Effector memory CD4-positive, alpha-beta T cell (primary cell): Measurements from ENCODE around the gene DGCR2.
"Not testable (repeated sequence)": the region's sequence is repeated elsewhere in the genome, so short reads cannot be mapped to it uniquely, and the experiment has no call there.

Experiments
- DNase-seq, 3 donors: peaks; one replicate each; pipeline ENCODE4 v3.0.0-alpha.2; 2020
- H3K27ac ChIP-seq: 2 replicates; pipeline ENCODE4 v1.7.0; 2013; ENCODE audit warnings: mild to moderate bottlenecking, low read length, moderate library complexity; ENCODE audit not compliant: insufficient read depth, poor library complexity, severe bottlenecking
- H3K27me3 ChIP-seq: replicated peaks from 2 replicates; pipeline ENCODE4 v1.7.0; 2013; ENCODE audit warnings: mild to moderate bottlenecking, low read length; ENCODE audit not compliant: insufficient read depth, control insufficient read depth, poor library complexity, severe bottlenecking
- H3K36me3 ChIP-seq: 2 replicates; pipeline ENCODE4 v1.7.0; 2013; ENCODE audit warnings: mild to moderate bottlenecking, low read length, moderate library complexity; ENCODE audit not compliant: control insufficient read depth, insufficient read depth
- H3K4me1 ChIP-seq: 2 replicates; pipeline ENCODE4 v1.7.0; 2013; ENCODE audit warnings: low read length, mild to moderate bottlenecking; ENCODE audit not compliant: control insufficient read depth, insufficient read depth, poor library complexity, severe bottlenecking
- H3K4me3 ChIP-seq: 2 replicates; pipeline ENCODE4 v1.7.0; 2013; ENCODE audit warnings: low read length, low read depth, mild to moderate bottlenecking; ENCODE audit not compliant: insufficient read depth, poor library complexity, severe bottlenecking
- H3K9me3 ChIP-seq: 2 replicates; pipeline ENCODE4 v1.7.0; 2013; ENCODE audit warnings: mild to moderate bottlenecking, low read length, moderate library complexity; ENCODE audit not compliant: control insufficient read depth

DGCR2 gene

DNA sequence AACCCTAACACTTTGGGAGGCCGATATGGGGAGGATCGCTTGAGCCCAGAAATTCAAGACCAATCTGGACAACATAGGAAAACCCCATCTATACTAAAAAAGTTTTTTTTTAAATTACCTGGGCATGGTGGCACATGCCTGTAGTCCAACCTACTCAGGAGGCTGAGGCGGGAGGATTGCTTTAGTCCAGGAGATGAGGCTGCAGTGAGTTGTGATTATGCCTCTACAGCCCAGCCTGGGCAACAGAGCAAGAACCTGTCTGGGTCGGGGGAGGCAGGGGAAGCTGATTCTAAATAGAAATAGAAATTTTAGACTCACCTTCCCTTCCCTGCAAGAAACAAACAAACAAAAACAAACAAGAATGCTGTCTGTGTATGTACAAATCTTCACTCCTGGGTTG, 133.3 kb downstream of the DGCR2 start:
- no peak for DNase-seq

GRCh38 chr22:18987765-18988164, 134.4 kb downstream of the DGCR2 start:
- H3K4me3 ChIP-seq: no peak overlapping the region
- no peaks in the 10 kb centered on the region for H3K9me3 ChIP-seq
- H3K36me3 ChIP-seq: no peaks in the 10 kb centered on the region
- no peaks in the 10 kb centered on the region for H3K4me1 ChIP-seq
- no peaks in the 10 kb centered on the region for H3K27me3 ChIP-seq
- DNase-seq: no peak
- H3K27ac ChIP-seq: no peak overlapping the region

More for the DNA sequence above, 133.3 kb downstream of the DGCR2 start:
- Histone ChIP-seq H3K27me3 (peaks cover 3% of the 10 kb centered on the region), H3K9me3 (no peaks in the 10 kb centered on the region), H3K4me3 (no peak overlapping the region), H3K36me3 (no peaks in the 10 kb centered on the region), H3K4me1 (no peaks in the 10 kb centered on the region), H3K27ac (no peak overlapping the region)

DNA sequence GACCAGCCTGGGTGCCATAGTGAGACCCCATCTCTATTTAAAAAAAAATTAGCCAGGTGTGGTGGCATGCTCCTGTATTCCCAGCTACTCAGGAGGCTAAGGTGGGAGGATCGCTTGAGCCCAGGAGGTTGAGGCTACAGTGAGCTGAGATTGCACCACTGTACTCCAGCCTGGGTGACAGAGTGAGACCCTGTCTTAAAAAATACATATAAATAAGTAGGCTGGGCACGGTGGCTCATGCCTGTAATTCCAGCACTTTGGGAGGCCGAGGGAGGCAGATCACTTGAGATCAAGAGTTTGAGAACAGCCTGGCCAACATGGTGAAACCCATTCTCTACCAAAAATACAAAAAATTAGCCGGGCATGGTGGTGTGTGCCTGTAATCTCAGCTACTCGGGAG, 135.1 kb downstream of the DGCR2 start:
- H3K9me3 ChIP-seq, H3K36me3 ChIP-seq, DNase-seq, H3K4me3 ChIP-seq, H3K4me1 ChIP-seq, H3K27me3 ChIP-seq, H3K27ac ChIP-seq: not testable (repeated sequence)
